Fibroblast of lung (primary cell): ENCODE results near the gene ARHGAP45. TPM values are rescaled to one million over a fixed set of nuclear protein-coding genes. Genes with fewer than 3 reads are reported as not detected.
A peak's percentile ranks its signal among the peaks of the same experiment; 100 is the strongest.

ENCODE experiments used
- DNase-seq, 2 donors: peaks; one replicate each; pipeline versions ENCODE4 v3.0.0 to v3.0.0-alpha.2; 2010; ENCODE audit warnings: low read depth in 2 of 2
- H2AFZ ChIP-seq: 2 replicates; pipeline ENCODE4 v1.5.1; 2012; ENCODE audit warnings: low read length, control low read depth, inconsistent platforms
- H3K27ac ChIP-seq: 2 replicates; pipeline ENCODE4 v1.5.1; 2011; ENCODE audit warnings: low read length, control low read depth; ENCODE audit not compliant: insufficient read depth
- H3K27me3 ChIP-seq: 2 replicates; pipeline ENCODE4 v1.5.1; 2011; ENCODE audit warnings: mild to moderate bottlenecking, low read length; ENCODE audit not compliant: control insufficient read depth, insufficient read depth
- H3K36me3 ChIP-seq: 2 replicates; pipeline ENCODE4 v1.5.1; 2011; ENCODE audit warnings: low read length; ENCODE audit not compliant: control insufficient read depth, insufficient read depth
- H3K4me1 ChIP-seq: 2 replicates; pipeline ENCODE4 v1.5.1; 2011; ENCODE audit warnings: low read length; ENCODE audit not compliant: control insufficient read depth, insufficient read depth; ENCODE audit errors: extremely low read depth
- H3K4me2 ChIP-seq: 2 replicates; pipeline ENCODE4 v1.5.1; 2011; ENCODE audit warnings: low read length, control low read depth; ENCODE audit not compliant: insufficient read depth; ENCODE audit errors: extremely low read depth
- H3K4me3 ChIP-seq, 4 experiments: fragments of 200-600 bp in 1 of 4; sonication (generic) in 1 of 4; replicated peaks in 1 of 4; 2 replicates each; pipeline ENCODE4 v1.5.1; 2011 to 2016; ENCODE audit warnings: low read length in 4 of 4, low read depth in 3 of 4, mild to moderate bottlenecking in 3 of 4, control low read depth in 2 of 4, inconsistent platforms in 1 of 4, mixed read lengths in 1 of 4; ENCODE audit not compliant: insufficient read depth in 1 of 4; ENCODE audit errors: control extremely low read depth in 1 of 4
- H3K79me2 ChIP-seq: 2 replicates; pipeline ENCODE4 v1.5.1; 2012; ENCODE audit warnings: mild to moderate bottlenecking, low read length, inconsistent platforms; ENCODE audit not compliant: control insufficient read depth, insufficient read depth
- H3K9ac ChIP-seq: 2 replicates; pipeline ENCODE4 v1.5.1; 2011; ENCODE audit warnings: mild to moderate bottlenecking, low read length, control low read depth; ENCODE audit not compliant: insufficient read depth
- H3K9me3 ChIP-seq: 2 replicates; pipeline ENCODE4 v1.5.1; 2012; ENCODE audit warnings: low read depth, low read length; ENCODE audit not compliant: control insufficient read depth, insufficient read depth
- H4K20me1 ChIP-seq: 2 replicates; pipeline ENCODE4 v1.5.1; 2011; ENCODE audit warnings: low read length; ENCODE audit not compliant: control insufficient read depth, insufficient read depth; ENCODE audit errors: extremely low read depth
- EZH2 ChIP-seq: IDR thresholded peaks from 2 replicates; pipeline ENCODE4 v1.5.1; 2012; ENCODE audit warnings: low read length, control low read depth, mild to moderate bottlenecking; ENCODE audit errors: missing control alignments
- polyA plus RNA-seq, 2 donors: library from polyadenylated mRNA; depleted of rRNA in 1 of 2; stranded (reverse) in 1 of 2; unstranded in 1 of 2; fragments of >200 nt; gene quantifications; 2 replicates each; pipeline ENCODE4 v1.2.1, GENCODE V29; 2011 to 2012; ENCODE audit warnings: missing spikeins in 1 of 2
- total RNA-seq: library from RNA; depleted of rRNA; stranded (reverse); fragments of >200 nt; gene quantifications from 2 replicates; pipeline ENCODE4 v1.2.1, GENCODE V29; 2014
- TF ChIP-seq, protein P1 (sequence below), 2 donors: IDR thresholded peaks in 1 of 2; conservative IDR thresholded peaks in 1 of 2; 1 replicate in 1 of 2; 2 replicates in 1 of 2; pipeline ENCODE4 v1.5.1; 2011 to 2012; ENCODE audit warnings: low read length in 2 of 2, control low read depth in 1 of 2, inconsistent platforms in 1 of 2, low read depth in 1 of 2, mild to moderate bottlenecking in 1 of 2

Gene ARHGAP45
- total and polyA plus RNA-seq, 2 donors (not counting 1 experiment from before 2014, with no cell fraction given) = 0.42 to 1.8 TPM

DNA sequence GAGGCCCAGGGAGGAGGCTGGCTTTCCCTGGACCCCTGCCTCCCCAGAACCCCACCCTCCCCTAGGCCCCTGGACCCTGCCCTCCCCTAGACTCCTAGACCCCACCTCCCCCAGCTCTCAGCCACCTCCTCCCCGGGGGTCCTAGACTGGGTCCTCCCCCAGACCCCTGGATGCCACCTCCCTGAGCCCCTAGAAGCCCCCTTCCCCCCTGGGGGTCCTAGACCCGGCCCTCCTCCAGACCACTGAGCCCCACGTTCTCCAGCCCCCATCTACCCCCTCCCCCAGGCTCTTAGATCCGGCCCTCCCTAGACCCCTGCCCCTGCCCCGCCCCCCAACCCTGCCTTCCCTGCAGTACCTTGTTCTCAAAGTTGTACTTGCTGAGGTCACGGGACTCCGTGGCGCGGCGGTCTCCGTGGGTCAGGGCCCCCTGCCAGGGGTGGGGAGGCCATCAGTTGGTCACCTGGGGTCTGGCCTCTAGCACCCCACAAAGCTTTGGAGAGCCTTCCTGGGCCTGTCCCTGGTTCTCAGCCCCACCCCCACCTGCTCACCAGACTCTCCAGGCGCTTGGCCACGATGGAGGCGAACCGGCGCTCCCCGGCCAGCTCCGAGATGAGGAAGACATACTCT, 44.8 kb downstream of the ARHGAP45 start:
- Histone ChIP-seq H3K79me2 (no peaks in the 10 kb centered on the region), H3K36me3 (peaks cover 56% of the 10 kb centered on the region), H3K9me3 (no peaks in the 10 kb centered on the region), H3K9ac (no peak overlapping the region), H2AFZ (no peak overlapping the region), H3K4me3 (no peak overlapping the region), H3K27ac (no peak overlapping the region), H3K4me1 (peaks cover 8% of the 10 kb centered on the region), H3K4me2 (no peak overlapping the region), H4K20me1 (peaks cover 3% of the 10 kb centered on the region), H3K27me3 (no peaks in the 10 kb centered on the region)
- TF ChIP-seq, protein P1, sequence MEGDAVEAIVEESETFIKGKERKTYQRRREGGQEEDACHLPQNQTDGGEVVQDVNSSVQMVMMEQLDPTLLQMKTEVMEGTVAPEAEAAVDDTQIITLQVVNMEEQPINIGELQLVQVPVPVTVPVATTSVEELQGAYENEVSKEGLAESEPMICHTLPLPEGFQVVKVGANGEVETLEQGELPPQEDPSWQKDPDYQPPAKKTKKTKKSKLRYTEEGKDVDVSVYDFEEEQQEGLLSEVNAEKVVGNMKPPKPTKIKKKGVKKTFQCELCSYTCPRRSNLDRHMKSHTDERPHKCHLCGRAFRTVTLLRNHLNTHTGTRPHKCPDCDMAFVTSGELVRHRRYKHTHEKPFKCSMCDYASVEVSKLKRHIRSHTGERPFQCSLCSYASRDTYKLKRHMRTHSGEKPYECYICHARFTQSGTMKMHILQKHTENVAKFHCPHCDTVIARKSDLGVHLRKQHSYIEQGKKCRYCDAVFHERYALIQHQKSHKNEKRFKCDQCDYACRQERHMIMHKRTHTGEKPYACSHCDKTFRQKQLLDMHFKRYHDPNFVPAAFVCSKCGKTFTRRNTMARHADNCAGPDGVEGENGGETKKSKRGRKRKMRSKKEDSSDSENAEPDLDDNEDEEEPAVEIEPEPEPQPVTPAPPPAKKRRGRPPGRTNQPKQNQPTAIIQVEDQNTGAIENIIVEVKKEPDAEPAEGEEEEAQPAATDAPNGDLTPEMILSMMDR (conservative IDR thresholded peaks at IDR 0.05 in 1 of 2, IDR thresholded peaks at IDR 0.05 in 1 of 2; ENCODE audit: low read depth in 1 of 2, low read length in 2 of 2) = no peak
- TF ChIP-seq EZH2 = no peak
- DNase-seq = no peak

DNA sequence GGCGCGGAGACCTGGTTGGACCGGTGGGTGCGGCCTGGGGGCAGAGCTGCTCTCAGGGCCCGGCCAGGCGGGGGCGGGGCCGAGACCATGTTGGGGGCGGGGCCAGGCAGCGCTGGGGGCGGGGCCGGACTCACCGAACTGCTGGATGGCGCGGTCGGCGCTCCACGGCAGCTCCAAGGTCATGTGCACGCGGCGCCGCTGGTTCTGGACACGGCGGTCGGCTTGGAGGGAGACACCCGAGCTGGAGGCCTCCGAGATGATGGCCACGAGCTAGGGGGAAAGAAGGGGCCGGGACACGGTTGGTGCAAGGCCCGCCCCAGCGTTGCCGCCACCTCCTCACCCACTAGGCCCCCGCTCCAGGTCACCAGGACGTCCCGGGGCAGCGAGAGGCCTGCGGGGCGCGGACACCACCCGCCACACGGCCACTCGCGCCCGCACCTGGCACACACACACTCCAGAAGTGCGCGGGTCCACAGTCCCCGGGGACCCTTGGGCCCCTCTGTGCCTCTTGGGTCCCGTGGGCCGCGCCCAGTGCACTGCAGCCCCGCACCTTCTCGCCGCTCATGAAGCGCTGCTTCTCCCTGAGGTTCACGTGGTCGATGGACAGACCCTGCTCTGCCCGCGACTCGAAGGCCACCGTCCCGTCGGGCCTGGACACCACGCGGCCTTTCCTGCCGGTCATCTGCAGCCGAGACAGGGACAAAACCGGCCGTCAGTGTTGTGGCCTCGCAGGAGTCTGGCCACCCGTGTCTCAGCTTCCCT, 45.5 kb downstream of the ARHGAP45 start:
- peak overlapping the region; percentile 23 for H3K27ac ChIP-seq
- peaks cover 57% of the 10 kb centered on the region for H3K36me3 ChIP-seq
- H4K20me1 ChIP-seq = peaks cover 3% of the 10 kb centered on the region
- H3K9ac ChIP-seq = no peak overlapping the region
- no peak for DNase-seq
- no peaks in the 10 kb centered on the region for H3K27me3 ChIP-seq
- H3K4me2 ChIP-seq = no peak overlapping the region
- no peak overlapping the region for H3K4me3 ChIP-seq
- no peak for TF ChIP-seq EZH2
- TF ChIP-seq, protein P1 (conservative IDR thresholded peaks at IDR 0.05 in 1 of 2, IDR thresholded peaks at IDR 0.05 in 1 of 2; ENCODE audit: low read depth in 1 of 2, low read length in 2 of 2) = no peak
- H3K79me2 ChIP-seq = no peaks in the 10 kb centered on the region
- H3K9me3 ChIP-seq = no peaks in the 10 kb centered on the region
- no peak overlapping the region for H2AFZ ChIP-seq
- peaks cover 8% of the 10 kb centered on the region for H3K4me1 ChIP-seq

DNA sequence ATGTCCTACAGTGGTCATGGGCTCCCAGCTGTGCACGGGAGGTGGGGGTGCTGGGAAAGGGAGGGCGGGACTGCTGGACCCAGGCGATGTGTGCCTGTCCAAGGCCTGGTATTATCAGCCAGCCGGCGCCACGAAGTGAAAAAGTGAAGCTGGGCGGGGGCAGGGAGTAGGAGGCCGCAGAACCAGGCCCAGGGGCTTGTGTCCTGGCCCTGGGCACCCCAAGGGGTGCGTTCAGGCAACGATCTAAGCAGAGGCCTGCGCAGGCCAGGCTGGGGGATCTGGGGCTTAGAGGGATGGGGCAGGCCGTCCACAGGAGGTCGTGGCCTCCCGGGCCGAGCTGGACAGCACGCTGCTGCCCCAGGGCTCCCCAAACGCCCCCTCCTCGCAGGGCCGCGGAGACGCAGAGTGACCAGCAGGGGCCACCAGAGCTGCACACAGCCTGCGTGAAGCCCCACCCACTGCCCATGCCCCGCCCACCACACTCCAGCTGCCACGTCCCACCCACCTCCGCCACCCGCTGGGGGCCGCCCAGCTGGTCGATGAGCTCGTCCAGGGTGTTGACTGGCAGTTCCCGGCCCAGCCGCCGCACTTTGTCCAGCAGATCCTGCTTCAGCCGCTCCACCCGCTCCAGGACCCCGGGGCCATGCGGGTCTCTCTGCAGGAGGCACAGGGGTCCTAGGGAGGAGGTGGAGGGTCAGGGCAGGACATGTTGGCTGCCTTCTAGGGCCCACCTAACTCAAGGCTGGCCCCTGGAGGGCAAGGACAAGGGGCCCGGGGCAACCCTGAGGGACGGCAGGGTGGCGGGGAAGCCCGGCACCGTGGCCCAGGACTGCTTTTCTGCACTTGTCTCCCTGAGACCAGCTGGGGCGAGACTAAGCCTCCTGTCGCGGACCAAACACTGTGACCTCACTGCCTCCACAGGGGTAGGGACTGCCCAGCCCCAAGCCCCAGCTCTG, 46.3 kb downstream of the ARHGAP45 start:
- H3K79me2 ChIP-seq = no peaks in the 10 kb centered on the region
- peak; percentile 90 to 94 for DNase-seq
- no peaks in the 10 kb centered on the region for H3K9me3 ChIP-seq
- H3K27ac ChIP-seq = peak overlapping the region; percentile 50
- no peak overlapping the region for H3K4me3 ChIP-seq
- H3K9ac ChIP-seq = peak overlapping the region; percentile 7
- H3K4me1 ChIP-seq = peaks cover 8% of the 10 kb centered on the region
- no peak overlapping the region for H3K4me2 ChIP-seq
- TF ChIP-seq, protein P1 (conservative IDR thresholded peaks at IDR 0.05 in 1 of 2, IDR thresholded peaks at IDR 0.05 in 1 of 2; ENCODE audit: low read depth in 1 of 2, low read length in 2 of 2) = peak; percentile 62 to 75
- no peak for TF ChIP-seq EZH2
- peaks cover 59% of the 10 kb centered on the region for H3K36me3 ChIP-seq
- no peaks in the 10 kb centered on the region for H3K27me3 ChIP-seq
- H4K20me1 ChIP-seq = peaks cover 3% of the 10 kb centered on the region
- no peak overlapping the region for H2AFZ ChIP-seq
